PFSK-1 (cell line): ENCODE results near the gene VPS37B.

ENCODE experiments used
- FOXP2 ChIP-seq: optimal IDR thresholded peaks from 2 replicates; pipeline ENCODE3; 2011; ENCODE audit warnings: borderline replicate concordance, control low read depth, inconsistent platforms; ENCODE audit not compliant: insufficient read depth; ENCODE audit errors: extremely low read length, extremely low read depth
- POLR2AphosphoS5 ChIP-seq: IDR thresholded peaks from 2 replicates; pipeline ENCODE4 v1.6.1; 2012; ENCODE audit warnings: low read depth, mild to moderate bottlenecking, control low read depth, low read length, moderate library complexity
- SIN3A ChIP-seq: IDR thresholded peaks from 2 replicates; pipeline ENCODE4 v1.6.1; 2012; ENCODE audit warnings: mild to moderate bottlenecking, low read length, moderate library complexity, borderline replicate concordance; ENCODE audit not compliant: insufficient read depth
- TAF1 ChIP-seq: IDR thresholded peaks from 2 replicates; pipeline ENCODE4 v1.6.1; 2012; ENCODE audit warnings: low read length, control low read depth, borderline replicate concordance; ENCODE audit not compliant: insufficient read depth
- TF ChIP-seq, protein P1 (sequence below), 2 experiments: IDR thresholded peaks; 2 replicates each; pipeline versions ENCODE4 v1.6.1 to v1.8.0; 2011 to 2012; ENCODE audit warnings: low read depth in 2 of 2, low read length in 2 of 2, control low read depth in 1 of 2, inconsistent platforms in 1 of 2, mild to moderate bottlenecking in 1 of 2, moderate library complexity in 1 of 2; ENCODE audit not compliant: insufficient read depth in 1 of 2

The VPS37B gene

DNA sequence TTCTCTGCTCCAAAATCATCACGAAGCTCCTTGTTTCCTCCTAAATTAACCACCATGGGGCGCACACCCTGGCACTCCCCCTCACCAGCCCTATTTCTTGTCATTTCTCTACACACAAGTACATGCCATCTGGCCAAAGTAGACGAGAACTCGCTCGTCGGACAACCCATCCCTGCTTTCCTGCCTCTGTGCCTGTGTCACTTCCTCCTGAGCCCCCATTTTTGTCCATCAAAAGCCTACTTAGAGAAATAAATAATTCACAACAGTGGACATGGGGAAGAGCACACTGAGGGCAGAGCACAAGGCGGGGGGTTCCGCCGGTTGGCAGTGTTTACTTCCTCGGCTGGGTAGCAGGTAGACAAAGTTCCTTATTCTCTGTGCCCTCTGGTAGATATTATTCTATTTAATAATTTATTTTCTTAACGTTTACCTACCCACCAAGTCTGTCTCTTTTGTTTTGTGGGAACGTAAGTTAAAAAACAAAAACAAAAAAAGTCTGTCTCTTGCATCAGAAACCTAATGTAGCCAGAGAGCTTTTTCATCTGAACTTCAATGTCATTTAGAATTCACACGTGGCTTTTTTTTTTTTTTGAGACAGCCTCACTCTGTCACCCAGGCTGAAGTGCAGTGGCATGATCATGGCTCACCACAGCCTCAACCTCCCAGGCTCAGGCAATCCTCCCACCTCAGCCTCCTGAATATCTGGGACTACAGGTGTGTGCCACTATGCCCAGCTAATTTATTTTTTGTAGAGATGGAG, 6.0 kb downstream of the VPS37B start:
- TF ChIP-seq TAF1 (no peak), FOXP2 (no peak), SIN3A (no peak), POLR2AphosphoS5 (no peak)
- TF ChIP-seq, protein P1, sequence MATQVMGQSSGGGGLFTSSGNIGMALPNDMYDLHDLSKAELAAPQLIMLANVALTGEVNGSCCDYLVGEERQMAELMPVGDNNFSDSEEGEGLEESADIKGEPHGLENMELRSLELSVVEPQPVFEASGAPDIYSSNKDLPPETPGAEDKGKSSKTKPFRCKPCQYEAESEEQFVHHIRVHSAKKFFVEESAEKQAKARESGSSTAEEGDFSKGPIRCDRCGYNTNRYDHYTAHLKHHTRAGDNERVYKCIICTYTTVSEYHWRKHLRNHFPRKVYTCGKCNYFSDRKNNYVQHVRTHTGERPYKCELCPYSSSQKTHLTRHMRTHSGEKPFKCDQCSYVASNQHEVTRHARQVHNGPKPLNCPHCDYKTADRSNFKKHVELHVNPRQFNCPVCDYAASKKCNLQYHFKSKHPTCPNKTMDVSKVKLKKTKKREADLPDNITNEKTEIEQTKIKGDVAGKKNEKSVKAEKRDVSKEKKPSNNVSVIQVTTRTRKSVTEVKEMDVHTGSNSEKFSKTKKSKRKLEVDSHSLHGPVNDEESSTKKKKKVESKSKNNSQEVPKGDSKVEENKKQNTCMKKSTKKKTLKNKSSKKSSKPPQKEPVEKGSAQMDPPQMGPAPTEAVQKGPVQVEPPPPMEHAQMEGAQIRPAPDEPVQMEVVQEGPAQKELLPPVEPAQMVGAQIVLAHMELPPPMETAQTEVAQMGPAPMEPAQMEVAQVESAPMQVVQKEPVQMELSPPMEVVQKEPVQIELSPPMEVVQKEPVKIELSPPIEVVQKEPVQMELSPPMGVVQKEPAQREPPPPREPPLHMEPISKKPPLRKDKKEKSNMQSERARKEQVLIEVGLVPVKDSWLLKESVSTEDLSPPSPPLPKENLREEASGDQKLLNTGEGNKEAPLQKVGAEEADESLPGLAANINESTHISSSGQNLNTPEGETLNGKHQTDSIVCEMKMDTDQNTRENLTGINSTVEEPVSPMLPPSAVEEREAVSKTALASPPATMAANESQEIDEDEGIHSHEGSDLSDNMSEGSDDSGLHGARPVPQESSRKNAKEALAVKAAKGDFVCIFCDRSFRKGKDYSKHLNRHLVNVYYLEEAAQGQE (IDR thresholded peaks at IDR 0.05; ENCODE audit: insufficient read depth in 1 of 2, low read depth in 2 of 2, low read length in 2 of 2): no peak

DNA sequence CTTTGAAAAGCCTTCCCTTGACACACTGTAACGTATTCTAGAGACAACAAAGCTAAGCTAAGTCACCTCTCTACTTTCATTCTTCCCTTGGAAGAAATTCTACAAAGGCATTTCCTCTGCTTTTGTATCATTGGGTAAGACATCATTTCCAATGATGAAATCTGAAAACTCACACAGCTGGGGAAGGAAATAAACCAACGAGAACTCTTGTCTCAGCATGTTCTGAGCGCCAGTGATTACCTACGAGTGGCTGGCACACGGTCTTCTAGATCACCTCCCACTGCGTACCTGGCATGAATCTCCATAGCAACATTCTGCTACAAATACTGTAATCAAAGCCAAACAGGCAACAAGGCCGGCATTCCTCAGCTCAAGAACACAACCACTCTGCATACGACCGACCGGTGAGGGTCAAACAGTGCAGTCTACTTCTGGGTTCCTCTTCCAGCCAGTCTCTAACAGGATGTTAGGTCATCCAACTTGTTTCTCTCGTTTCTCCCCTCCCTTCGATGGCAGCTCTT, 7.6 kb downstream of the VPS37B start:
- TF ChIP-seq POLR2AphosphoS5 (no peak), SIN3A (no peak), TAF1 (no peak), FOXP2 (no peak)
- TF ChIP-seq, protein P1 (IDR thresholded peaks at IDR 0.05; ENCODE audit: insufficient read depth in 1 of 2, low read depth in 2 of 2, low read length in 2 of 2): no peak

DNA sequence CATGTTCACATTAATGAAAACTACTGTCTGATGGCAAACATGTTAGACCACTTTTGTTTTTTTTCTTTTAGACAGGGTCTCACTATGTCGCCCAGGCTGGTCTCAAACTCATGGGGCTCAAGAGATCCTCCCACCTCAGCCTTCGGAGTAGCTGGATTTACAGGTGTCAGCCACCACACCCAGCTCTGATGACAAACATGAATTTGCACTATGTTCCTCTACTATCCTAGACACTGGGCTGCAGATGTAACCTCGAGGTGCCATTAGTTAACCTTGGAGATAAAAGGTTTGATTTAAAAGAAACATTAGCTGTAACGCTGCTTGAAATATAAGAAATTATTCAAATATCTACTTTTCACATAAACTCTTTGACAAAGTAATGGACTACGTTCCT, 8.1 kb downstream of the VPS37B start:
- no peak for TF ChIP-seq SIN3A
- TF ChIP-seq, protein P1 (IDR thresholded peaks at IDR 0.05; ENCODE audit: insufficient read depth in 1 of 2, low read depth in 2 of 2, low read length in 2 of 2): no peak
- no peak for TF ChIP-seq FOXP2
- no peak for TF ChIP-seq POLR2AphosphoS5

DNA sequence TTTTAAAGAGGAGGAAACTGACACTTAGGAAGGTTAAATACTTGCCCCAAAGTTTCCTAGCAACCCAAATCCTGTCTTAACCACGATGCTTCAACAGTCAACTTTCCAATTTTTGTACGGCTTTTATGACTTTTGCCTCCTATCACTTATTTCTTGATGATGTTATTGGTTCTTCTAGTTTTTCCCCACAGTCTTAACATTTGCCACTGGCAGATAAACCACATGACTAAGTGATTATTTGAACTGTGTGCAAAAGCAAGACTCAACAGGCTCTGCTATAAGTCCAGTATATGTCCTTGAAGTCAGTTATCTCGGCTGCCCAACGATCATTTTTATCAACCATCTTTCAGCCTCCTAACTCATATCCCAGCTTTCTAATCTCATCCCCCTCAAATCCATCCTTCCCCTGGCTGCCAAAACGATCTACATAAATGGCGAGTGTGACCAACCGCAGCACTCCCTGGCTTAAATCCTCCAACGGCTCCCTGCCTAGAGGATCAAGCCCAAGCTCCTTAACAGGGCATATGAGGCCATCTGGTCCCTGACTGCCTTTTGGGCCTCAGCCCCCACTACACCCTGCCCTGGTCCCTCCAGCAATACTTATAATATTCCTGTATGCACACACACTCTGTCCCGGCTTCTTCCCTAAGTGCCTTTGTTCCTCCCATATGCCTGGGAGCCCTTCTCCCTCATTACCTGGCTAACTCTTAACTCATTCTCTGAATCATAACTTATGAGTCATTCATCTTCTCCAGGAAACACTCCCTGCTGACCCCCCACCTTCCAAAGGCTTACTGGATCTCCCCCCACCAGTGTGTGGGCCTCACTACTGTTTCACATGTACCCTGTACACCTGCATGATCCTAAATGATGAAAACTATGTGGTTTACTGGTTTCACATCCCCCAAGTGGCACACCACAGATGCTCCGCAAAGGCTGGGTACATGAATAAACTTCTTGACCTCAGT, 8.8 kb downstream of the VPS37B start:
- TF ChIP-seq POLR2AphosphoS5 (no peak), FOXP2 (no peak), SIN3A (no peak), TAF1 (no peak)
- TF ChIP-seq, protein P1 (IDR thresholded peaks at IDR 0.05; ENCODE audit: insufficient read depth in 1 of 2, low read depth in 2 of 2, low read length in 2 of 2): no peak
